Body of pancreas (tissue), 4 donors: ENCODE results near the gene CD300E. TPM values are rescaled to one million over a fixed set of nuclear protein-coding genes. Genes with fewer than 3 reads are reported as not detected.
A peak's percentile ranks its signal among the peaks of the same experiment; 100 is the strongest.

Source experiments
- ATAC-seq: fragments of 150-250 bp; one replicate; pipeline ENCODE4 v1.9.1; 2016
- DNase-seq, 4 donors: peaks; one replicate each; pipeline ENCODE4 v3.0.0-alpha.2; 2019
- H3K27ac ChIP-seq, 4 donors: fragments of 200-600 bp; sonication (generic); 1 replicate in 3 of 4; 2 replicates in 1 of 4; pipeline versions ENCODE4 v1.5.1 to v1.6.1; 2016 to 2019; ENCODE audit warnings: mild to moderate bottlenecking in 1 of 4, mixed read lengths in 1 of 4, moderate library complexity in 1 of 4
- H3K27me3 ChIP-seq, 2 donors: fragments of 200-600 bp; sonication (generic); one replicate each; pipeline ENCODE4 v1.6.0; 2016; ENCODE audit warnings: mild to moderate bottlenecking in 1 of 2
- H3K36me3 ChIP-seq, 2 donors: fragments of 200-600 bp; sonication (generic); replicated peaks in 1 of 2; 2 replicates each; pipeline ENCODE4 v1.5.1; 2016; ENCODE audit warnings: low read depth in 2 of 2; ENCODE audit not compliant: insufficient read depth in 1 of 2
- H3K4me1 ChIP-seq: fragments of 200-600 bp; sonication (generic); one replicate; pipeline ENCODE4 v1.6.0; 2016
- H3K4me3 ChIP-seq, 2 donors: fragments of 200-600 bp; sonication (generic); 1 replicate in 1 of 2; 2 replicates in 1 of 2; pipeline ENCODE4 v1.5.1; 2016 to 2019
- H3K9me3 ChIP-seq, 3 donors: fragments of 200-600 bp; sonication (generic); 1 replicate in 2 of 3; 2 replicates in 1 of 3; pipeline ENCODE4 v1.5.1; 2016
- POLR2A ChIP-seq, 3 donors: fragments of 450-650 bp; IDR thresholded peaks; one replicate each; pipeline ENCODE4 v1.6.1; 2016; ENCODE audit warnings: antibody characterized with exemption in 3 of 3, mild to moderate bottlenecking in 2 of 3
- WGBS, 2 donors: methylation state at CpG; one replicate each; pipeline ENCODE4 v1.1.5; 2017; 5-methylcytosine and 5-hydroxymethylcytosine counted together
- intact Hi-C: fragments of 100-400 bp; cut with DNase I; formaldehyde crosslinking; loops from one replicate; pipeline ENCODE4 v1.15.1; 2023
- total RNA-seq, 2 donors: library from RNA; depleted of rRNA; stranded (reverse); fragments of >200 nt; gene quantifications; one replicate each; pipeline ENCODE4 v1.1.0, GENCODE V29; 2016
- TF ChIP-seq, protein P1 (sequence below), 7 experiments: fragments of 450-650 bp in 4 of 7; fragments of 200-600 bp in 3 of 7; sonication (generic) in 3 of 7; IDR thresholded peaks; one replicate each; pipeline ENCODE4 v1.5.1; 2016 to 2019; ENCODE audit warnings: antibody characterized with exemption in 7 of 7

The CD300E gene
- total RNA-seq, 2 donors from 2014 or later = not detected

DNA sequence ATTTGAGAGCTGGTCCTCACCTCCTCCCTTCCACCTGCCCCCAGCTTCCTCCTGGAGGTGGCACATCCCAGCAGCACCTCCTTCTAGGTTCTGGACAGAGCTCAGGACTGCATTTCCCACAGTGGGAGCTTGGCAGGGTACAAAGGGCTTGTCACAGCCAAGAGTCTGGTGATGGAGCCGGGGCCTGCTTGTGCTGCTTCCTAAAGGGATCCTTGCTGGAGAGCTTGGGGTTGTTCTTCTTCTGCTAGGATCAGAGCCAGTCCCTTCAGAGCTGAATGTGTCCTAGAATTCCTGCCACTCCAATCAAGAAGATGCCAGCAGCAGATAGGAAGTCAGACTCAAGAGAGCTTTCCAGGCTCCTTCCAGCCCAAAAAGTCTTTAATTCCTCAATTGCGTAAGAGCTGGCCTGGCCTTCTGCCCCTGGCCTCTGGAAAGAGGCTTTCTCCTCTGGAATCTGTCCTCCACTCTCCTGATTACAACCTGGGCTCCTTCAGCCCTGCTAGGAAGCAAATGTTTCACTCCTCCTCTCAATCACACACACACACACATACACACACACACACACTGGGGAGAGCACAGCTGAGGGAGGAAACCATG is 4.4 kb downstream of the CD300E start:
- H3K36me3 ChIP-seq = no peaks in the 10 kb centered on the region
- no peak overlapping the region for H3K4me3 ChIP-seq
- 66 to 83% methylated on average over 1 to 2 of the region's 2 CpGs for WGBS, 2 donors
- TF ChIP-seq POLR2A (IDR thresholded peaks at IDR 0.05) = no peak
- TF ChIP-seq, protein P1, sequence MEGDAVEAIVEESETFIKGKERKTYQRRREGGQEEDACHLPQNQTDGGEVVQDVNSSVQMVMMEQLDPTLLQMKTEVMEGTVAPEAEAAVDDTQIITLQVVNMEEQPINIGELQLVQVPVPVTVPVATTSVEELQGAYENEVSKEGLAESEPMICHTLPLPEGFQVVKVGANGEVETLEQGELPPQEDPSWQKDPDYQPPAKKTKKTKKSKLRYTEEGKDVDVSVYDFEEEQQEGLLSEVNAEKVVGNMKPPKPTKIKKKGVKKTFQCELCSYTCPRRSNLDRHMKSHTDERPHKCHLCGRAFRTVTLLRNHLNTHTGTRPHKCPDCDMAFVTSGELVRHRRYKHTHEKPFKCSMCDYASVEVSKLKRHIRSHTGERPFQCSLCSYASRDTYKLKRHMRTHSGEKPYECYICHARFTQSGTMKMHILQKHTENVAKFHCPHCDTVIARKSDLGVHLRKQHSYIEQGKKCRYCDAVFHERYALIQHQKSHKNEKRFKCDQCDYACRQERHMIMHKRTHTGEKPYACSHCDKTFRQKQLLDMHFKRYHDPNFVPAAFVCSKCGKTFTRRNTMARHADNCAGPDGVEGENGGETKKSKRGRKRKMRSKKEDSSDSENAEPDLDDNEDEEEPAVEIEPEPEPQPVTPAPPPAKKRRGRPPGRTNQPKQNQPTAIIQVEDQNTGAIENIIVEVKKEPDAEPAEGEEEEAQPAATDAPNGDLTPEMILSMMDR (IDR thresholded peaks at IDR 0.05) = no peak
- ATAC-seq (no peak), DNase-seq (peak in 1 of 4 donors; percentile 20)
- no peak overlapping the region for H3K27ac ChIP-seq
- intact Hi-C loops = no loop called here
- H3K27me3 ChIP-seq = no peaks in the 10 kb centered on the region
- H3K4me1 ChIP-seq = no peaks in the 10 kb centered on the region
- no peaks in the 10 kb centered on the region for H3K9me3 ChIP-seq

DNA sequence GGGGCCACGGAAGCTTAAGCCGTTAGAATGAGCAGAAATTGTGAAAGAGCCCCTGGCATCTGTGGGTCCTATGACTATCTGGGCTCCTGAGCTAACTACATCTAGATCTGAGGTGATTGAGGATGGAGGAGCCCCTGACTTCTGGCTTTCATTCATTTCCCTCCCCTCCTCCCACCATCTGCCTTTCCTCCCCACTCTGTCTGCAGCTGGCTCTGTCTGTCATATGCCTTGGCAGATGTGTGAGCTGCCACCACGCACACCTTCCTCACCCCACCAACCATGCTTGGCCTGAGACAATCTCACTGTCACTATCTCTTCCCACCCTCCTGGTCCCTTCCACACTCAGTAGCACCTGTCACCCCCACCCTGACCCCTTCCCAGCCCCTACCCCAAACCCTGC is 5.1 kb downstream of the CD300E start:
- H3K4me3 ChIP-seq = no peak overlapping the region
- no peaks in the 10 kb centered on the region for H3K4me1 ChIP-seq
- no peaks in the 10 kb centered on the region for H3K27me3 ChIP-seq
- ATAC-seq = no peak
- intact Hi-C loops = no loop called here
- no peak for TF ChIP-seq POLR2A (IDR thresholded peaks at IDR 0.05)
- TF ChIP-seq, protein P1 (IDR thresholded peaks at IDR 0.05) = no peak
- H3K27ac ChIP-seq = no peak overlapping the region
- WGBS, 2 donors = 47 to 61% methylated on average over 3 of the region's 3 CpGs
- no peak for DNase-seq
- no peaks in the 10 kb centered on the region for H3K36me3 ChIP-seq
- no peaks in the 10 kb centered on the region for H3K9me3 ChIP-seq

DNA sequence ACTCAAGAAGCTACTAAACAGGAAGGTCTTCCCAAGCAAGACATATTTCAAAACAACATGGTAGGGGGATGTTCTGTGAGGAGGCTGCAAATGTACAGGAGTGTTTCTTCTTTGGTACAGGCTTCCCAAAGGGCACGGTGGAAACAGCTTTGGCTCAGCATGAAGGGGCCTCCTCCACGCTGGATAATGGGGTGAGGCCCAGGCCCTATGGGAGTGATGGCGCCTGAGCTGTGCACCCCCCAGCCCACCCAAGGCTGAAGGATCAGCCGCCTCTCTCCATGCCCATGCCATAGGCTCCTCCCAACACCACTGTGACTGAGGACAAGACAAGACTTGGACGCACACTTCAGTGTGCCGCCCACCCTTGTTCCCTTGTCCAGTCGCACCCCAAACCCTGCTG is 6.8 kb downstream of the CD300E start:
- no peaks in the 10 kb centered on the region for H3K36me3 ChIP-seq
- no peak overlapping the region for H3K27ac ChIP-seq
- DNase-seq (no peak), ATAC-seq (no peak)
- no peaks in the 10 kb centered on the region for H3K4me1 ChIP-seq
- WGBS, 2 donors = 74 to 87% methylated on average over 6 to 7 of the region's 7 CpGs
- no peaks in the 10 kb centered on the region for H3K9me3 ChIP-seq
- no peak overlapping the region for H3K4me3 ChIP-seq
- TF ChIP-seq, protein P1 (IDR thresholded peaks at IDR 0.05) = no peak
- no peak for TF ChIP-seq POLR2A (IDR thresholded peaks at IDR 0.05)
- H3K27me3 ChIP-seq = no peaks in the 10 kb centered on the region
- intact Hi-C loops = no loop called here

DNA sequence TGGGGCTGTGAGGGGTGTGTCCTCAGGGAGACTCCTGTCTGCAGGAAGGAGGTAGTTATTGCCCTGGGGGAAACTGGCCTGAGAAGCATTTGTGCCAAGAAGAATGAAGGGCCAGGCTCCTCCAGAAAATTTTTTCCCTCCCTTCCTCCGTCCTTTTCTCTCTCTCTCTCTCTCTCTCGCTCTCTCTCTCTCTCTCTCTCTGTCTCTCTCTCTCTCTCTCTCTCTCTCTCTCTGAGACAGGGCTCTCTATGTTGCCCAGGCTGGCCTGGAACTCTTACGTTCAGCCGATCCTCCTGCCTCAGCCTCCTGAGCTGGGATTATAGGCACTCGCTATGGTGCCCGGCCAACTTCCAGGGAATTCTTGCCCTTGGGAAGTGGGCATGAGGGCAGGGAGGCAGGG is 11.5 kb downstream of the CD300E start:
- no peaks in the 10 kb centered on the region for H3K9me3 ChIP-seq
- 59 to 65% methylated on average over 6 of the region's 6 CpGs for WGBS, 2 donors

More for the DNA sequence above, 11.5 kb downstream of the CD300E start:
- Histone ChIP-seq H3K27ac (no peak overlapping the region), H3K4me3 (no peak overlapping the region), H3K4me1 (no peaks in the 10 kb centered on the region), H3K36me3 (no peaks in the 10 kb centered on the region), H3K27me3 (no peaks in the 10 kb centered on the region)
- ATAC-seq = no peak
- no peak for DNase-seq
- no peak for TF ChIP-seq POLR2A (IDR thresholded peaks at IDR 0.05)
- TF ChIP-seq, protein P1 (IDR thresholded peaks at IDR 0.05) = no peak
- intact Hi-C loops = no loop called here
